ENCODE data around the gene GARIN3.

GARIN3 gene

GRCh38 chr5:157142317-157143126 lies 23.5 kb downstream of the GARIN3 start, which contains the start of gene MED7:
MED7 (minus strand) TSS chr5:157142865; CDS start chr5:157139431, 3,434 bp downstream.
- DNase-seq, result peak; percentile 92

GRCh38 chr5:157137691-157138090 lies 28.4 kb downstream of the GARIN3 start:
- DNase-seq, result no peak

- no peak for DNase-seq
Measured at GRCh38 chr5:157132281-157132612, 33.8 kb downstream of the GARIN3 start.

- DNase-seq, result no peak
Measured at GRCh38 chr5:157130925-157131324, 35.1 kb downstream of the GARIN3 start.

DNA sequence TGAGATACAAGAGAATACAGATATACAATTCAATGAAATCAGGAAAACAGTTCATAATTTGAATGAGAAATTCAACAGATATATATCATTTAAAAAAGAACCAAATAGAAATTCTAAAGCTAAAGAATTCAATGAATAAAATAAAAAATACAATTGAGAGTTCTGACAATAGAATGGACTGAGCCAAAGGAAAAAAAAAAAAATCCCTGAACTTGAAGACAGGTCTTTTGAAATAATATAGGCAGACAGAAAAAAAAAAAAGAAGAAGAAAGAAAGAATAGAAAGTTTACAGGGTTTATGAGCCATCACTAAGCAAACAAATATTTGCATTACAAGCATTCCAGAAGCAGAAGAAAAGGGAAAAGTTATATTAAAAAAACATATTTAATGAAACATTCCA lies 44.4 kb downstream of the GARIN3 start:
- DNase-seq, result no peak

DNA sequence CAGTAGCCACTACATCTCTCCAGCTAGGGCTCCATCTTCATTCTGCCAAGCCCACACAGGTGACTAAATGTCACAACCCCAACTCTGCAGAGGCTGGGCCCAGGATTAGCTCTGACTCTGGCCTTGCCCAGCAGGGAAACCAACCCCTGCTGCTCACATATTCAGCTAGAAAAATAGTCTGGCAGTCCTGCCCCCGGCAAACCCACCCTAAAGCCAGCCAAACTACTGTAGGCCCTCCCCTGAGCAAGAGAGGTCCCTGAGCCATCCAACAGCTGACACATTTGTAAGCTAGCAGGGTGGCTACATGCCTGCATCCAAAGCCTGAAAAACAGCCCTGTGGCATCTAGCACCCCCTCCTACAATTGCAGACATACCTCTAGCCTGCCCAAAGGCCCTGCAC lies 46.0 kb downstream of the GARIN3 start:
- DNase-seq, result no peak

- DNase-seq, result no peak
Measured at GRCh38 chr5:157116483-157116954, 49.5 kb downstream of the GARIN3 start.

GRCh38 chr5:157115502-157115901 lies 50.6 kb downstream of the GARIN3 start:
- DNase-seq, result no peak

DNA sequence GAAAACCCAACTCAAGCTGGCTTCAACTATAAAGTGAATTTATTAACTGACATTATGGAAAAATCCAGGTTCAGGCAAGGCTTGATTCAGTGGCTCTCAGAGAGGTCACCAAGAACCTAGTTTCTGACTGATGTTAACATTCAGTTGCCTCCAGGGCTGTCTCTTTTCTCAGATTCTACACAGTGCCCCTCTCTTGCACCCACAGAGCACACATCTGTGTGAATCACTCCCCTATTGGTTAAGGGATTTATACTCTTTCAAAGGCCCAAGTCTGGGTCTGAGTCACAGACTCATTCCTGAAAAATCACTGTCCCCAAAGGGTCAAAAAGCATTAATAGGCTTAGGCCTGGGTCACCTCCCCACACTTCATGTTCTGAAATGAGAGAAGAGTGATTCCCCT lies 51.1 kb downstream of the GARIN3 start:
- DNase-seq, result no peak

- DNase-seq, result no peak
Measured at GRCh38 chr5:157113002-157113401, 53.1 kb downstream of the GARIN3 start.

All from CD4-positive, alpha-beta T cell treated with Interleukin-6 for 4 hours (primary cell).